Motor neuron (in vitro differentiated cells): ENCODE results near the gene DIO2. TPM values are rescaled to one million over a fixed set of nuclear protein-coding genes. Genes with fewer than 3 reads are reported as not detected.

Experiments used
- ATAC-seq, 8 experiments: fragments of 200-7000 bp; cut with Tn5 transposase; replicated peaks in 6 of 8; 2 replicates each; pipeline ENCODE4 v1.8.0; 2021; ENCODE audit warnings: mild to moderate bottlenecking in 8 of 8, moderate library complexity in 8 of 8
- H3K27ac ChIP-seq, 2 donors: fragments of 250-450 bp; sonication (Bioruptor Pico); 2 replicates each; pipeline ENCODE4 v1.9.0; 2021; ENCODE audit warnings: antibody characterized with exemption in 2 of 2, mild to moderate bottlenecking in 2 of 2, moderate library complexity in 1 of 2
- H3K4me1 ChIP-seq, 2 donors: fragments of 250-450 bp; sonication (Bioruptor Pico); replicated peaks in 1 of 2; 2 replicates each; pipeline ENCODE4 v1.6.1; 2021; ENCODE audit warnings: antibody characterized with exemption in 2 of 2, mild to moderate bottlenecking in 2 of 2, moderate library complexity in 1 of 2
- H3K4me3 ChIP-seq, 5 donors: fragments of 250-450 bp; sonication (Bioruptor Pico); 2 replicates each; pipeline ENCODE4 v1.9.0; 2021; ENCODE audit warnings: antibody characterized with exemption in 5 of 5, mild to moderate bottlenecking in 5 of 5, moderate library complexity in 4 of 5
- WGBS, 10 experiments: fragments of 450-650 bp; shearing (Covaris generic); methylation state at CpG; one replicate each; pipeline ENCODE4 v1.0.0; 2022; 5-methylcytosine and 5-hydroxymethylcytosine counted together
- in situ Hi-C, 9 experiments: fragments of 400-800 bp; cut with MboI; loops; one replicate each; pipeline ENCODE4 v1.15.0; 2021; ENCODE audit warnings: low sequenced_read_pairs in 9 of 9, low pct_unique_long_range_greater_than_20kb in 2 of 9; ENCODE audit not compliant: unreplicated experiment in 9 of 9
- total RNA-seq, 8 experiments: library from RNA; unstranded; fragments of 300-600 nt; gene quantifications; 2 replicates each; pipeline versions ENCODE4 v1.2.3 to v1.2.4, GENCODE V29; 2022

Gene DIO2
- total RNA-seq = 100 to 1,000 TPM in 1 of 8 experiments, 10 to 100 TPM in 1, 1 to 10 TPM in 3, under 1 TPM in 3; 0.11 to 137 (median 2.5) TPM

- H3K4me1 ChIP-seq = peaks cover 0 to 12% of the 10 kb centered on the region in 2 donors
- no peak within 1 kb of the TSS for H3K27ac ChIP-seq
- ATAC-seq = peak in 3 of 8 experiments; percentile 8 to 55 (median 44)
- in situ Hi-C loops = no loop called here
- 0 to 100% (median 32%) methylated on average over 1 to 5 of the region's 17 CpGs for WGBS, 10 experiments
- no peak within 1 kb of the TSS for H3K4me3 ChIP-seq
Observed at GRCh38 chr14:80211153-80212022, at the start of gene DIO2. Gene DIO2, minus strand, starts transcription at chr14:80211504. Its CDS starts 32 bp downstream, at chr14:80211472.

GRCh38 chr14:80260645-80261044, 49.3 kb upstream of the DIO2 start:
- no peaks in the 10 kb centered on the region for H3K4me1 ChIP-seq
- ATAC-seq = no peak
- no peak overlapping the region for H3K4me3 ChIP-seq
- WGBS, 10 experiments = 47 to 100% (median 79%) methylated on average over 2 to 5 of the region's 5 CpGs
- in situ Hi-C loops = no loop called here
- no peak overlapping the region for H3K27ac ChIP-seq

GRCh38 chr14:80239631-80240030, 28.3 kb upstream of the DIO2 start:
- ATAC-seq = no peak
- Histone ChIP-seq H3K27ac (no peak overlapping the region), H3K4me3 (no peak overlapping the region), H3K4me1 (no peaks in the 10 kb centered on the region)
- 20 to 91% (median 73%) methylated on average over 1 to 2 of the region's 2 CpGs; no CpG with 5 or more reads in 1 of the 10 experiments for WGBS, 10 experiments
- in situ Hi-C loops = no loop called here

- WGBS, 10 experiments = 30 to 80% (median 68%) methylated on average over 1 to 3 of the region's 3 CpGs; no CpG with 5 or more reads in 2 of the 10 experiments
- no peak overlapping the region for H3K27ac ChIP-seq
- H3K4me3 ChIP-seq = no peak overlapping the region
- ATAC-seq = no peak
- in situ Hi-C loops = no loop called here
- peaks cover 0 to 2% of the 10 kb centered on the region in 2 donors for H3K4me1 ChIP-seq
Observed at GRCh38 chr14:80237143-80237542, 25.8 kb upstream of the DIO2 start.

GRCh38 chr14:80233470-80234089, 22.3 kb upstream of the DIO2 start:
- in situ Hi-C loops = no loop called here
- Histone ChIP-seq H3K27ac (no peak overlapping the region), H3K4me3 (no peak overlapping the region), H3K4me1 (peaks cover 0 to 2% of the 10 kb centered on the region in 2 donors)
- 0 to 100% (median 67%) methylated on average over 1 to 2 of the region's 2 CpGs; no CpG with 5 or more reads in 1 of the 10 experiments for WGBS, 10 experiments
- ATAC-seq = peak in 6 of 8 experiments; percentile 16 to 96 (median 66)

GRCh38 chr14:80231702-80232101, 20.4 kb upstream of the DIO2 start:
- Histone ChIP-seq H3K4me1 (peaks cover 0 to 2% of the 10 kb centered on the region in 2 donors), H3K4me3 (no peak overlapping the region), H3K27ac (no peak overlapping the region)
- 67 to 100% (median 91%) methylated on average over 1 to 2 of the region's 2 CpGs for WGBS, 10 experiments
- in situ Hi-C loops = no loop called here
- no peak for ATAC-seq

GRCh38 chr14:80223696-80224465, 12.6 kb upstream of the DIO2 start:
- Histone ChIP-seq H3K27ac (no peak overlapping the region), H3K4me3 (no peak overlapping the region), H3K4me1 (no peaks in the 10 kb centered on the region)
- no peak for ATAC-seq
- in situ Hi-C loops = no loop called here
- 50 to 100% (median 92%) methylated on average over 1 to 3 of the region's 3 CpGs; no CpG with 5 or more reads in 1 of the 10 experiments for WGBS, 10 experiments

- ATAC-seq = no peak
- no peaks in the 10 kb centered on the region for H3K4me1 ChIP-seq
- H3K27ac ChIP-seq = no peak overlapping the region
- 83 to 100% (median 93%) methylated on average over 3 of the region's 3 CpGs; no CpG with 5 or more reads in 1 of the 10 experiments for WGBS, 10 experiments
- in situ Hi-C loops = no loop called here
- H3K4me3 ChIP-seq = no peak overlapping the region
Observed at GRCh38 chr14:80216818-80217217, 5.5 kb upstream of the DIO2 start.

- peak in 6 of 8 experiments; percentile 37 to 99 (median 73) for ATAC-seq
- no peaks in the 10 kb centered on the region for H3K4me1 ChIP-seq
- H3K27ac ChIP-seq = no peak overlapping the region
- H3K4me3 ChIP-seq = no peak overlapping the region
- 40 to 90% (median 64%) methylated on average over 2 to 7 of the region's 10 CpGs for WGBS, 10 experiments
- in situ Hi-C loops = no loop called here
Observed at GRCh38 chr14:80215756-80216581, 4.7 kb upstream of the DIO2 start.

- H3K4me1 ChIP-seq = no peaks in the 10 kb centered on the region
- in situ Hi-C loops = no loop called here
- H3K4me3 ChIP-seq = no peak overlapping the region
- WGBS, 10 experiments = 17 to 100% (median 88%) methylated on average over 1 to 4 of the region's 4 CpGs; no CpG with 5 or more reads in 1 of the 10 experiments
- ATAC-seq = no peak
- H3K27ac ChIP-seq = no peak overlapping the region
Observed at GRCh38 chr14:80215081-80215480, 3.8 kb upstream of the DIO2 start.

GRCh38 chr14:80213602-80214001, 2.3 kb upstream of the DIO2 start:
- in situ Hi-C loops = no loop called here
- ATAC-seq = peak in 3 of 8 experiments; percentile 36 to 66 (median 56)

GRCh38 chr14:80212023-80212397, 706 bp upstream of the DIO2 start:
- ATAC-seq = peak in 3 of 8 experiments; percentile 18 to 57 (median 52)
- H3K4me1 ChIP-seq = peaks cover 0 to 12% of the 10 kb centered on the region in 2 donors
- 0 to 32% (median 18%) methylated on average over 1 to 5 of the region's 5 CpGs for WGBS, 10 experiments
- no peak overlapping the region for H3K4me3 ChIP-seq
- in situ Hi-C loops = no loop called here
- H3K27ac ChIP-seq = no peak overlapping the region

More at GRCh38 chr14:80213602-80214001, 2.3 kb upstream of the DIO2 start:
- 0 to 80% (median 68%) methylated on average over 1 to 4 of the region's 4 CpGs for WGBS, 10 experiments
- no peak overlapping the region for H3K27ac ChIP-seq
- no peak overlapping the region for H3K4me3 ChIP-seq
- no peaks in the 10 kb centered on the region for H3K4me1 ChIP-seq
